Stomach (tissue), 9 donors: ENCODE data around the gene CD101. TPM values are rescaled to one million over a fixed set of nuclear protein-coding genes. Genes with fewer than 3 reads are reported as not detected.
A peak's percentile ranks its signal among the peaks of the same experiment; 100 is the strongest.

ENCODE experiments used
- DNase-seq, 2 donors: peaks; one replicate each; pipeline versions ENCODE4 v3.0.0 to v3.0.0-alpha.2; 2013 to 2019
- H3K27ac ChIP-seq, 5 donors: fragments of 200-600 bp in 4 of 5; sonication (generic) in 4 of 5; one replicate each; pipeline ENCODE4 v1.5.1; 2013 to 2019; ENCODE audit warnings: mild to moderate bottlenecking in 1 of 5, moderate library complexity in 1 of 5
- H3K27me3 ChIP-seq, 3 donors: fragments of 200-600 bp; sonication (generic); one replicate each; pipeline ENCODE4 v1.5.1; 2017 to 2019; ENCODE audit warnings: mixed run types in 1 of 3
- H3K36me3 ChIP-seq, 4 donors: fragments of 200-600 bp; sonication (generic); 1 replicate in 3 of 4; 2 replicates in 1 of 4; pipeline ENCODE4 v1.5.1; 2016 to 2019
- H3K4me1 ChIP-seq, 4 donors: fragments of 200-600 bp; sonication (generic); one replicate each; pipeline ENCODE4 v1.5.1; 2016 to 2019
- H3K4me3 ChIP-seq, 4 donors: fragments of 200-600 bp; sonication (generic) in 3 of 4; one replicate each; pipeline ENCODE4 v1.5.1; 2016 to 2019; ENCODE audit warnings: mild to moderate bottlenecking in 1 of 4
- H3K9me3 ChIP-seq, 4 donors: fragments of 200-600 bp; sonication (generic); one replicate each; pipeline ENCODE4 v1.5.1; 2016 to 2019
- EP300 ChIP-seq: sonication (generic); formaldehyde crosslinking; IDR thresholded peaks from one replicate; pipeline ENCODE4 v1.6.1; 2017; ENCODE audit warnings: antibody characterized with exemption
- POLR2A ChIP-seq, 4 donors: fragments of 450-650 bp; IDR thresholded peaks; one replicate each; pipeline ENCODE4 v1.6.1; 2016; ENCODE audit warnings: antibody characterized with exemption in 4 of 4, control low read depth in 2 of 4, mild to moderate bottlenecking in 1 of 4, moderate library complexity in 1 of 4
- POLR2AphosphoS5 ChIP-seq, 3 donors: sonication (generic); formaldehyde crosslinking; IDR thresholded peaks; one replicate each; pipeline ENCODE4 v1.6.1; 2016; ENCODE audit warnings: antibody characterized with exemption in 3 of 3
- WGBS, 5 donors: extraction: QIAGEN DNeasy Blood & Tissue Kit in 3 of 5; methylation state at CpG; one replicate each; pipeline versions ENCODE4 v1.1.5 to v1.1.7; 2013 to 2018; 5-methylcytosine and 5-hydroxymethylcytosine counted together
- intact Hi-C: fragments of 100-400 bp; cut with DNase I; formaldehyde crosslinking; loops from one replicate; pipeline ENCODE4 v1.15.1; 2023; ENCODE audit warnings: low total_unique reads
- polyA plus RNA-seq, 3 donors: library from polyadenylated mRNA; stranded (reverse); fragments of 200-250 nt; gene quantifications; one replicate each; pipeline ENCODE4 v1.2.3, GENCODE V29; 2013
- total RNA-seq, 5 donors: library from RNA; depleted of rRNA; stranded (reverse); fragments of >200 nt; gene quantifications; one replicate each; pipeline versions ENCODE4 v1.1.0 to v1.2.3, GENCODE V29; 2014 to 2016
- TF ChIP-seq, protein P1 (sequence below), 7 experiments: fragments of 450-650 bp in 4 of 7; fragments of 200-600 bp in 3 of 7; sonication (generic) in 3 of 7; IDR thresholded peaks; one replicate each; pipeline ENCODE4 v1.5.1; 2016 to 2019; ENCODE audit warnings: antibody characterized with exemption in 7 of 7, control low read depth in 2 of 7, mild to moderate bottlenecking in 1 of 7
- donor health status: healthy with polysubstance abuse.
- donor health status: Bipolar disorder and iron deficiency.
- donor health status: healthy.

The CD101 gene
- total and polyA plus RNA-seq, 8 donors, result 0.45 to 8.8 (median 1.8) TPM; not detected in 2

DNA sequence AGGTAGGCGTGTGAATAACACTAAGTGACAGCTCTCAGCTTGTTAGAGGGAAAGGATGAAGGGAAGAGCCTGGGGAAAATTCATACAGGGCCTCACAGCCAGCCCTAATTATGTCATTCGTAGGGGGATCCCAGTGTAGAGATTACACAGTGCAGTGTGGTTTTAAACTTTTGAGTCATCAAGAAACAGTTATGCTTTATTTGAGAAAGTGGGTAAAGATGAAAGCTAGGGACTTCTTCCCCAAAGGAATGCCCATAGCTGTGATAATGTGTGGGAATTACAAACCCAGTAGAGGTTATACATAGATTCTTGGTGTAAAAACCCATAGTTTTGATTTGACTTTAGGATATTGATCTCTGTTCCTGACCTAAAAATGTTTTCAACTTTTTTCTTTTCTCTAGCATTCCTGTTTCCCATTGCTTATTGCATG lies 60.4 kb downstream of the CD101 start:
- Histone ChIP-seq H3K9me3 (no peaks in the 10 kb centered on the region), H3K4me3 (no peak overlapping the region), H3K27me3 (no peaks in the 10 kb centered on the region), H3K27ac (no peak overlapping the region), H3K4me1 (peaks cover 0 to 31% (median 17%) of the 10 kb centered on the region in 4 donors), H3K36me3 (peaks cover 0 to 24% (median 3%) of the 10 kb centered on the region in 4 donors)
- no peak for TF ChIP-seq POLR2A (IDR thresholded peaks at IDR 0.05)
- no peak for TF ChIP-seq EP300
- TF ChIP-seq, protein P1, sequence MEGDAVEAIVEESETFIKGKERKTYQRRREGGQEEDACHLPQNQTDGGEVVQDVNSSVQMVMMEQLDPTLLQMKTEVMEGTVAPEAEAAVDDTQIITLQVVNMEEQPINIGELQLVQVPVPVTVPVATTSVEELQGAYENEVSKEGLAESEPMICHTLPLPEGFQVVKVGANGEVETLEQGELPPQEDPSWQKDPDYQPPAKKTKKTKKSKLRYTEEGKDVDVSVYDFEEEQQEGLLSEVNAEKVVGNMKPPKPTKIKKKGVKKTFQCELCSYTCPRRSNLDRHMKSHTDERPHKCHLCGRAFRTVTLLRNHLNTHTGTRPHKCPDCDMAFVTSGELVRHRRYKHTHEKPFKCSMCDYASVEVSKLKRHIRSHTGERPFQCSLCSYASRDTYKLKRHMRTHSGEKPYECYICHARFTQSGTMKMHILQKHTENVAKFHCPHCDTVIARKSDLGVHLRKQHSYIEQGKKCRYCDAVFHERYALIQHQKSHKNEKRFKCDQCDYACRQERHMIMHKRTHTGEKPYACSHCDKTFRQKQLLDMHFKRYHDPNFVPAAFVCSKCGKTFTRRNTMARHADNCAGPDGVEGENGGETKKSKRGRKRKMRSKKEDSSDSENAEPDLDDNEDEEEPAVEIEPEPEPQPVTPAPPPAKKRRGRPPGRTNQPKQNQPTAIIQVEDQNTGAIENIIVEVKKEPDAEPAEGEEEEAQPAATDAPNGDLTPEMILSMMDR (IDR thresholded peaks at IDR 0.05), result no peak
- no peak for TF ChIP-seq POLR2AphosphoS5 (IDR thresholded peaks at IDR 0.05)
- no peak for DNase-seq
- intact Hi-C loops, result no loop called here
- 56 to 82% (median 76%) methylated on average over 2 of the region's 2 CpGs for WGBS, 5 donors

DNA sequence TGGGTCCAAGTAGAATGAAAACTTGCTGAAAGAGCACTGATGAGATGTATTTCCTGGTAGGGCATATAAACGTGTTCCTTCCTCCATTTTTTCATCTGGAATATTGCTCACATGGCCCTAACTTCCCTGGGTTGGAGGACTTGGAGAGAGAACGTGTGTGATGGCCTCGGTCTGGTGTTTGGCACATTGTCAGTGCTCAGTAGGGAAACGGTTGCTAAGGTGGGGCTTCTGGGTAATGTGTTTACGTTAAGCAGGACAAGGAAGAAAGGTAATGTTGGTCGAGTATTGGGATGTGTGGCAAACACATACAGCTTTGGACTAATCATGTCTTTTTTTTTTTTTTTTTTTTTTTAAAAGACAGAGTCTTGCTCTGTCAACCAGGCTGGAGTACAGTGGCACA lies 64.8 kb downstream of the CD101 start:
- H3K4me1 ChIP-seq, result peaks cover 0 to 16% (median under 1%) of the 10 kb centered on the region in 4 donors
- no peaks in the 10 kb centered on the region for H3K27me3 ChIP-seq
- intact Hi-C loops, result loop anchor here (5.0 kb wide), 2 partner anchors 61 to 221 kb away; no protein-coding TSS in a partner anchor
- TF ChIP-seq, protein P1 (IDR thresholded peaks at IDR 0.05), result no peak
- TF ChIP-seq EP300, result no peak
- TF ChIP-seq POLR2AphosphoS5 (IDR thresholded peaks at IDR 0.05), result no peak
- TF ChIP-seq POLR2A (IDR thresholded peaks at IDR 0.05), result no peak
- H3K27ac ChIP-seq, result no peak overlapping the region
- no peaks in the 10 kb centered on the region for H3K9me3 ChIP-seq
- WGBS, 5 donors, result 36 to 59% (median 48%) methylated on average over 6 of the region's 6 CpGs
- DNase-seq, result no peak
- no peak overlapping the region for H3K4me3 ChIP-seq
- H3K36me3 ChIP-seq, result peaks cover 0 to 24% (median 3%) of the 10 kb centered on the region in 4 donors

GRCh38 chr1:117067533-117068370 lies 66.2 kb downstream of the CD101 start:
- Histone ChIP-seq H3K9me3 (no peaks in the 10 kb centered on the region), H3K36me3 (peaks cover 0 to 20% (median 3%) of the 10 kb centered on the region in 4 donors), H3K27me3 (no peaks in the 10 kb centered on the region), H3K27ac (no peak overlapping the region), H3K4me3 (no peak overlapping the region), H3K4me1 (peaks cover 0 to 4% (median 0%) of the 10 kb centered on the region in 4 donors)
- intact Hi-C loops, result loop anchor here (5.0 kb wide), 2 partner anchors 60 to 220 kb away; no protein-coding TSS in a partner anchor
- TF ChIP-seq EP300 (no peak), POLR2AphosphoS5 (IDR thresholded peaks at IDR 0.05) (peak in 1 of 3 donors; percentile 48), POLR2A (IDR thresholded peaks at IDR 0.05) (no peak)
- TF ChIP-seq, protein P1 (IDR thresholded peaks at IDR 0.05), result peak in 5 of 7 experiments; percentile 60 to 80 (median 70)
- WGBS, 5 donors, result 49 to 61% (median 52%) methylated on average over 6 of the region's 6 CpGs
- peak; percentile 65 to 85 for DNase-seq

GRCh38 chr1:117068580-117068979 lies 67.0 kb downstream of the CD101 start:
- no peak for DNase-seq
- no peak overlapping the region for H3K4me3 ChIP-seq
- H3K27ac ChIP-seq, result no peak overlapping the region
- H3K9me3 ChIP-seq, result no peaks in the 10 kb centered on the region
- intact Hi-C loops, result loop anchor here (5.0 kb wide), 2 partner anchors 59 to 219 kb away; no protein-coding TSS in a partner anchor
- no peaks in the 10 kb centered on the region for H3K27me3 ChIP-seq
- peaks cover 0 to 3% (median 0%) of the 10 kb centered on the region in 4 donors for H3K4me1 ChIP-seq
- WGBS, 5 donors, result 76 to 92% (median 90%) methylated on average over 5 of the region's 5 CpGs
- peaks cover 0 to 13% (median 3%) of the 10 kb centered on the region in 4 donors for H3K36me3 ChIP-seq
- TF ChIP-seq POLR2A (IDR thresholded peaks at IDR 0.05) (no peak), POLR2AphosphoS5 (IDR thresholded peaks at IDR 0.05) (no peak), EP300 (no peak)
- TF ChIP-seq, protein P1 (IDR thresholded peaks at IDR 0.05), result no peak
